HG02763 (cell line): ENCODE data around the gene PPP1R12C.

Experiments
- ATAC-seq: cut with Tn5 transposase; IDR thresholded peaks from one replicate; pipeline ENCODE4 v1.9.1; 2021; ENCODE audit warnings: mild to moderate bottlenecking, moderate library complexity; ENCODE audit not compliant: unreplicated experiment

The PPP1R12C gene

DNA sequence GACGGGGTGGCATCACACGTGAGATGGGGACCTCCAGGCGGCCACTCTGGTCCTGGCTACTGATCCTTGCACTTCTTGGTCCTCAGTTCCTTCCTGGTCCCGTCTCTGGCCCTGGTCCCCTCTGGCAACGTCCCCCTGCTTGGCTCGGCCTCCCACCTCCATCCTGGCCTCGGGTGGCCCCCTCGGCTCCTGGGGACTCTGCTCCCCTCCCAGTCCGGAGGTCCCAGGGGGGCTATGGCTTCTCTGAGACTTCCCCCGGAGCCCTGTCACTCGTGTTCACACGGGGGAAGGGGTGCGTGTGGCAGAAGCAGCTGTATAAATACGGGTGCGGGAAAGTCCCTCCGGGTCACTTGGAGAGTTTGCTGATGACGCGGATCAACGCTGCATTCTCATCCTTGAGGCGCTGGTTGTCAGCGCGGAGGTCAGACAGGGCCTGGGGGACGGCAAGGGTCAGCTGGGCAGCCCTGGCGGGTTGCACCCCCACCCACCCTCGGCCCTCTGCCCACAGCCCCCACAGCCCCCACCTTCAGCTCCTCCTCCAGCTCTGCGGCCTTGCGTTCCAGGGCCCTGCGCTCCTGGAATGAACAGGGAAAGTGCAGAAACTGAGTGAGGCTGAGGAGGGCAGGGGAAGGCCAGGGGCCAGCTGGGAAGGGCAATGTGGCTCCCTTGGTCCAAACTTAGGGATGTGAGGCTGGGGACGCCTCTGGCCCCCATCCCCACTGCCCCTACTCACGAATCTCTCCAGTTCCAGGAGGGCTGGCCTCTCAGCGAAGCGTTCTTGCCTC is 26.1 kb downstream of the PPP1R12C start:
- ATAC-seq = no peak

DNA sequence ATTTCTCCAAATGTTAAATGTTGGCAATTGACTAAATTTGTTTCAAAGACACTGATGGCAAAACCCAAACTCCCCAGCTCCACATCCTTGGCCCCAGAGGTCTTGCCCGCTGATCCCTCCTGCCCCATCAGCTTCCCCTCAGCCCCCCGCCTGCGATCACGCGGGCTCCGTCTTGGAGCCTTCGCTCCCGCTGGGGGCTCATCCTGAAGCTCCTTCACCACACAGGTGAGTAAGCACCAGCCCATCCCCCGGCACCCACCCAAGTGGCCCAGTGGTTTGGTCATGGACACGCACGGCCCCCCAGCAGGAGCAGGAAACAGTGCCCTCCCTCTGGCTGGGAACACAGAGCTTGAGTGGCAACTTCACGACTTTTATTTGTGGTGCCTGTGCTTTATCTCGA is 26.9 kb downstream of the PPP1R12C start:
- no peak for ATAC-seq

DNA sequence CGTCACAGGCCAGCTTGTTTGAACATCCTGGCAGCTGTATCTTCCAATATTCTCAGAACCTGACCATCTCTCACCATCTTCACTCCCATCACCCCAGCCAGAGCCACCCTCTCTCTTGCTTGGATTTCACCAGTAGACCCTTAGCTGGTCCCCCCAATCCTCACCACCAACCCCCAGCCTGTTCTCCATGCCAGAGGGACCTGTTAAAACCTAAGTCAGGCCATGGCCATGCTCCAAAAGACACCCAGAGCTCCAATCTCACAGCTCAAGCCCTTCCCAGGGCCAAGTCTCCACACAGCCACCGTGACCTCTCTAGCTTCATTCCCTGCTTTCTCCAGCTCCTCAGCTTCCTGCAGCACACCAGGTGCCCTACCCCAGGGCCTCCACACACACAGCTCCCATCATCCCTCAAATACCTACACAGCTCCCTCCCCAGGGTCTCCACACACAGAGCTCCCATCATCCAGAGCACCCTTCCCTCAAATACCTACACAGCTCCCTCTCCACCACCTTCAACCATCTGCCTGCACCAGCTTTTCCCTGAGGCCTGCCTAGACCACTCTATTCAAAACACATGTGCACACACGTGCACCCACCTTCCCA is 28.0 kb downstream of the PPP1R12C start:
- ATAC-seq = no peak

- ATAC-seq = no peak
Measured at GRCh38 chr19:55088543-55089341, 28.7 kb downstream of the PPP1R12C start.

- ATAC-seq = no peak
Measured at GRCh38 chr19:55088021-55088451, 29.4 kb downstream of the PPP1R12C start.

GRCh38 chr19:55087542-55087901 is 29.9 kb downstream of the PPP1R12C start:
- no peak for ATAC-seq

DNA sequence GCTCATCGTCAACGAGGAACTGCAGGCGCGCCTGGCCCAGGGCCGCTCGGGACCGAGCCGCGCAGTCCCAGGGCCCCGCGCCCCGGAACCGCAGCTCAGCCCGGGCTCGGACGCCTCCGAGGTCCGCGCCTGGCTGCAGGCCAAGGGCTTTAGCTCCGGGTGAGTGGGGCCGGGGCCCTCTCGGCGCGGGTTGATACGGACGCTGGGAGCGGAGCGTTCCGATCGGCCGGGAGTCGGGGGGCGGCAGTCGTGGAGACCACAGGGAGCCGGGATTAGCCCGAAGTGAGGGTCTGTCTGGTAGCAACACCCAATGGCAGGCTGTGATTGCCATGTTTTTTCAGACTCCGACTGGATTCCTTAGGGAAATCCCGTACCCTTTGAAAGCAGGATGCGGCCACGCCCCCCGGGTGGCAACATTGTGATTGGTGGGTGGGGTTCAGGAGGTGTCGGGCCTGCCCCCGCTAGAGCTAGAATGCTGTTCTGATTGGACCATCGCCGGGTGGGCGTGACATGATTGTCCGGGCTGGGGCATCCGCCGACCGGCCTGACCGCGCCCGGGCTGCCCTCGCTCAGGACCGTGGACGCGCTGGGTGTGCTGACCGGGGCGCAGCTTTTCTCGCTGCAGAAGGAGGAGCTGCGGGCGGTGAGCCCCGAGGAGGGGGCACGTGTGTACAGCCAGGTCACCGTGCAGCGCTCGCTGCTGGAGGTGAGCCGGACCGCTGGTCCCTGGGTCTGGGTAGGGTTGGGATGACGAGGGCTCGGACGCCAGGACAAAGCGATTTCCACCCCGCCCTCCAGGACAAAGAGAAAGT is 30.5 kb downstream of the PPP1R12C start:
- ATAC-seq = no peak

DNA sequence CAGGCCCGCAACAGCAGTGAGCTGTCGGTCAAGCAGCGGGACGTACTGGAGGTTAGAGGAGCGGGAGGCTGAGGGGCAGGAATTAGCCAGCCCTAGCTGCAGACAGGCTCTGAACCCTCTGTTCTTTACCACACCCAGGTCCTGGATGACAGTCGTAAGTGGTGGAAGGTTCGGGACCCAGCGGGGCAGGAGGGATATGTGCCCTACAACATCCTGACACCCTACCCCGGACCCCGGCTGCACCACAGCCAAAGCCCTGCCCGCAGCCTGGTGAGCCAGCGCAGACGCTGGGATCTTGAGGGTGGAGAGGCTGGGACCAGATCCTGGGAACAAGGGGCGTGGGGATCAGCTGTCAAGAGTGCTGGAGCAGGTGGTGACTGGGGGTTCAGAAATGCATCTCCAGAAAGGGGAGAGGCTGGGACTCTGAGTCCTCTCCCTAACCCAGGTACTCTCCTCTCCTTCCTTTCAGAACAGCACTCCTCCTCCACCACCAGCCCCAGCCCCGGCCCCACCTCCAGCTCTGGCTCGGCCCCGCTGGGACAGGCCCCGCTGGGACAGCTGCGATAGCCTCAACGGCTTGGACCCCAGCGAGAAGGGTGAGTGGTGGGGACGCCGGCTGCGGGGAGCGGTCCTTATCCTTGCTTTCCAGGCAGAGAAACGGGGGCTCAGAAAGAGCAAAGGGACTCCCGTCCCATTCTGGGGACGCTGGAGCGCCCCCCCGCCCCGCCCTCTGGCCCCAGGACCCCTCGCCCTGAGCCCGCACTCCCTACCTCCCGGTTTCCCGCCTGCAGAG is 31.3 kb downstream of the PPP1R12C start:
- ATAC-seq = no peak

- no peak for ATAC-seq
Measured at GRCh38 chr19:55084416-55084815, 33.0 kb downstream of the PPP1R12C start.

DNA sequence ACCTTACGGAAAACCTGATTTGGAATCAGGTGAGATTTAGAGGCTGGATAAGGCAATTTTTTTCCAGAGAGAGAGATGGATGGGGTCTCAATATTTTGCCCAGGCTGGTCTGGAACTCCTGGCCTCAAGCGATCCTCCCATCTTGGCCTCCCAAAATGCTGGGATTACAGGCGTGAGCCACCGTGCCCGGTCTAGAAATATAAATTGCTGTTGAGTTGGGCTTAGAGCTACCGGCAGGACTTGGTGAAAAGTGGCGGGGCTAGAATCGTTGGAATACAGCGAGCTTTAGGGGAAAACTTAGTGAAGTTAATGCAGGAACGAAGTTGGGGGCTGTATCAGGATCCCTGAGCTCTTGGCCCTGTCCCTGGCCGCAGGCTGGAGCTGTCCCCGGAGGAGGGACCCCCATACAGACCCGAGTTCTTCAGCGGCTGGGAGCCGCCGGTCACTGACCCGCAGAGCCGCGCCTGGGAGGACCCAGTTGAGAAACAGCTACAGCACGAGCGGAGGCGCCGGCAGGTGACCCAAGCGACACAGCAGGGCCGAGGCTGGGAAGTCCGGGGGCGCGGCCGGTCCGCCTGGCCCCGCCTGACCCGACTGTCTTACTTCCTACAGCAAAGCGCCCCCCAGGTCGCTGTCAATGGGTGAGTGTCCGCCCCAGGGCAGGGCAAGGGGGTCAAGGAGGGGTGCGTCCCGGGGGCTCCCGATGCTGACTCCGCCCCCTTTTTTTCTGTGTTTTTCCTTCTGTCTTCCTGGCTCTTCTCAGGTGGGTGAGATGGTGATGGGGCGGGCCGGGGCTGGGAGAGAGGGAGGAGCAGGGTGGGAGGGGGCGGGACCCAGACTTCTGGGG is 34.2 kb downstream of the PPP1R12C start:
- ATAC-seq = no peak

DNA sequence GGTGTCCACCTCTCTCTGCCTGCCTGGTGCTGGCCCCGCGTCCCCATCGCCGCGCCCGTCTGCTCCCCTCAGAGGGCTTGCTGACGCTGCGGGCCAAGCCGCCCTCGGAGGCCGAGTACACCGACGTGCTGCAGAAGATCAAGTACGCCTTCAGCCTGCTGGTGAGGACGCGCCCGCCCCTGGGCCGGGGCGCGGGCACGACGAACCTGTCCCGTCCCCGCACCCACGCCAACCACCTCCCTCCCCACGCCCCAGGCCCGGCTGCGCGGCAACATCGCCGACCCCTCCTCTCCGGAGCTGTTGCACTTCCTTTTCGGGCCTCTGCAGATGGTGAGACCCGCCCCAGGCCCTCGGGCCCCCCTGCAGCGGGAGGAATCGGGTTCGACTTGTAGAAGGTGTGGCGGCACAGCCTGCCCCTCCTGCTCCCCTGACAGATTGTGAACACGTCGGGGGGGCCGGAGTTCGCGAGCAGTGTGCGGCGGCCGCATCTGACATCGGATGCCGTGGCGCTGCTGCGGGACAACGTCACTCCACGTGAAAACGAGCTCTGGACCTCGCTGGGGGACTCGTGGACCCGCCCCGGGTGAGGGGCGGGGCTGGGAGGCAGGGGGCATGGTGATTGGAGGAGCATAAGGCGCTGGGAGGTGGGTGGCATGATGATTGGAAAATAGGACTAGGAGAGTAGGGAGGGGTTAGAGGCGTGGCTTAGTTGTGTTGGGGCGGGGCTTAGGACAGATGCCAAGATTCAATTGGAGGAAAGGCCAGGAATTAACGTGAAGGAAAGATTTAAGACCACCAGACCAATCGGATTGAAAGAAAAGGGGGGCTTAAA is 35.2 kb downstream of the PPP1R12C start:
- no peak for ATAC-seq

DNA sequence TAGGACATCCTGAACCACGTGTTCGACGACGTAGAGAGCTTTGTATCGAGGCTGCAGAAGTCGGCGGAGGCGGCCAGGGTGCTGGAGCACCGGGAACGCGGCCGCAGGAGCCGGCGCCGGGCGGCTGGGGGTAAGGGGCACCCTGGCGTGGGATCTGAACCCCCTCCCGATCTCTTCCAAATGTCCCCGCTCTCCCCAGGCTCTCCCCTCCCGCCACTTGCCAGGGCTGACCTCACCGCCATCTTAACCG is 35.7 kb downstream of the PPP1R12C start:
- ATAC-seq = no peak

DNA sequence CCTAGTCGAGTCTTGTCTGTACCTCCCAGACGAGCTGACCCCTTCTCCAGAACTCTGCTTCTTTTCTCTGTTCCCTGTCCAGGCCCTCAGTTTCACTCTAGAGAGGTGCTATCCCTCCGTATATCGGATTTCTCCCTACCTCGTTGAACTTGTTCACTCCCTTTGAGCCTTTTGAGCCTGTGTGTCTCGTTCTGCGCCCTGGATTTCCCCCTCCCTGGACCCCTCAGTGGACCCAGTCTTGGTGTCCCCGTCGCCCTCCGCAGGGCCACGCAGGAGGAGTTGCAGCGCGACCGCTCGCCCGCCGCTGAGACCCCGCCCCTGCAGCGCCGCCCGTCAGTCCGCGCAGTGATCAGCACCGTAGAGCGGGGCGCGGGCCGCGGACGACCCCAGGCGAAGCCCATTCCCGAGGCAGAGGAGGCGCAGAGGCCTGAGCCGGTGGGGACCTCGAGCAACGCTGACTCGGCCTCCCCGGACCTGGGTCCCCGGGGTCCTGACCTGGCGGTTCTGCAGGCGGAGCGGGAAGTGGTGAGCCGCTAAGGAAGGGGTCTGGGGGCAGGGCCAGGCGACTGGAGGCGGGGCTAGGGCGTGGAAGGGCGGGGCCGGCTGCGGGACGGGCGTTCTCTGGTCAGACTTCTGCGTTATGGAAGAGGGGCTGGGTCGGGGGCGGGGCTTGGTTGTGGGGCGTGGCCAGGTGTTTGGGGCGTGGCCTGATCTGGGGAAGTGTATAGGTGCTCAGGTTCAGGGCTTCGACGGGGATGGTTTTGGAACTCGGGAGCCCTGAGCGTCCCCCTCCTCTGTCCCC is 36.3 kb downstream of the PPP1R12C start:
- no peak for ATAC-seq

DNA sequence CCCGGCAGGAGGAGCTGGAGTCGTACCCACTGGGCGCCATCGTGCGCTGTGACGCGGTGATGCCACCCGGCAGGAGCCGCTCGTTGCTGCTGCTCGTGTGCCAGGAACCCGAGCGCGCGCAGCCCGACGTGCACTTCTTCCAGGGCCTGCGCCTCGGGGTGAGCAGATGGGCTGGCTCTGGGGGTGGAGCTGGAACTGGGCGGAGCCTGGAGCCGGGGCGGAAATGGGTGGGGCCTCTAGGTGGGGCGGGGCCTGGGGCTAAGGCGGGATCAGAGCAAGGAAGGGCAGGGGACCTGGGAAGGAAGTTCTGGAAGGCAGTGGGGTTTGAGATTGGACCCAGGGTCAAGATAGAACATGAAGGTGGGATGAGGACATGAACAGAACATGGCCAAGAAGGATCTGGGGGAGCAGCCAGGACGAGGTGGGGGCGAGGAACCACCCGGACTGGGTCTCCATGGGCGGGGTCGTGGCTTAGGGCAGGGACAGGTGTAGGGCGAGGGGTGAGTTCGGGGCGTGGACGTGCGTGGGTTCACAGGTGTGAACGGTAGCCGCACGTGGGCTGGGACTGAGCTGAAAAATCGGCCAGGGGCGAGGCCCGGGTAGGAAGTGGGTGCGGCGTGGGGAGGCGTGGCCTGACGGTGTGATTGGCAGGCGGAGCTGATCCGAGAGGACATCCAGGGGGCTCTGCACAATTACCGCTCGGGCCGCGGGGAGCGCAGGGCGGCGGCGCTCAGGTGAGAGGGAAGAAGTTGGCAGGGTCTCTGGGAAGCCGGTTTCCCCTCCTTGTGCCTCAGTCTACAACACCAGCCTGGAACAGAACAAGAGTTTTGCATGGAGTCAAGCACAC is 37.1 kb downstream of the PPP1R12C start:
- no peak for ATAC-seq

DNA sequence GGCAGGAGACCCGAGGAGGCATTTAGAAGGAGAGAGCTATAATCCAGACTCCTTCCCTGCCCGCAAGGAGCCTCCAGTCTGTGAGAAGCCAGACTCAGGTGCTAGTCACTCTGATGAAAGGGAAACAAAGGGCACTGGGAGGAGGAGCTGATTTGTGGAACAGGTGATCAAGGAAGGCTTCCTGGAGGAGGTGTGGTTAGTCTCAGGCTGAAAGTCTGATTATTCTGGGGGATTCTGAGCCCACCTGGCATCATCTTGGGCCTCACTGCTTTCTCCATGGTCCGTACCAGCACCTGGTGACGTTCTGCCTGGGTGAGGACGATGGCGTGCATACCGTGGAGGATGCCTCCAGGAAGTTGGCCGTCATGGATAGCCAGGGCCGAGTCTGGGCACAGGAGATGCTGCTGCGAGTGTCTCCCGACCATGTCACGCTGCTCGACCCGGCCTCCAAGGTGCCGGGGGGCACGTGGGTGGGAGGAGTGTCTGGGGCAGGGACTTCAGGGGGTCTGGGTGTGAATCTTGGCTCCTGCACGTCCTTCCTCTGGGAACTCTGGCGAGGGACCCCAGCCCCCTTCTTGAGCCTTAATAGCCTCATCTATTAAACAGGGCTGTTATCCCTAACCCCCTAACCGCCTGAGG is 37.9 kb downstream of the PPP1R12C start:
- ATAC-seq = no peak

GRCh38 chr19:55078996-55079395 is 38.4 kb downstream of the PPP1R12C start:
- ATAC-seq = no peak

- no peak for ATAC-seq
Measured at GRCh38 chr19:55077106-55077505, 40.3 kb downstream of the PPP1R12C start.
